Vagina (tissue), 2 donors: ENCODE results near the gene STEAP3. TPM values are rescaled to one million over a fixed set of nuclear protein-coding genes. Genes with fewer than 3 reads are reported as not detected.

Source experiments
- DNase-seq, 2 donors: peaks; one replicate each; pipeline ENCODE4 v3.0.0-alpha.2; 2017; ENCODE audit errors: extremely low spot score in 2 of 2
- H3K27ac ChIP-seq: fragments of 200-600 bp; sonication (generic); one replicate; pipeline ENCODE4 v1.5.1; 2019
- H3K27me3 ChIP-seq: fragments of 200-600 bp; sonication (generic); one replicate; pipeline ENCODE4 v1.5.1; 2019
- H3K36me3 ChIP-seq, 2 donors: fragments of 200-600 bp; sonication (generic); one replicate each; pipeline ENCODE4 v1.5.1; 2017 to 2019
- H3K4me1 ChIP-seq: fragments of 200-600 bp; sonication (generic); one replicate; pipeline ENCODE4 v1.5.1; 2019
- H3K4me3 ChIP-seq, 2 donors: fragments of 200-600 bp; sonication (generic); 1 replicate in 1 of 2; 2 replicates in 1 of 2; pipeline ENCODE4 v1.5.1; 2016 to 2019
- H3K9me3 ChIP-seq: fragments of 200-600 bp; sonication (generic); one replicate; pipeline ENCODE4 v1.5.1; 2019
- CTCF ChIP-seq, 3 experiments: fragments of 450-650 bp in 2 of 3; fragments of 200-600 bp in 1 of 3; sonication (generic) in 1 of 3; IDR thresholded peaks; one replicate each; pipeline ENCODE4 v1.5.1; 2017 to 2019; ENCODE audit warnings: antibody characterized with exemption in 3 of 3, mild to moderate bottlenecking in 2 of 3, moderate library complexity in 2 of 3
- POLR2A ChIP-seq, 2 donors: fragments of 450-650 bp; IDR thresholded peaks; one replicate each; pipeline ENCODE4 v1.6.1; 2017; ENCODE audit warnings: antibody characterized with exemption in 2 of 2, mild to moderate bottlenecking in 2 of 2, moderate library complexity in 2 of 2
- POLR2AphosphoS5 ChIP-seq, 2 donors: sonication (generic); formaldehyde crosslinking; IDR thresholded peaks; one replicate each; pipeline ENCODE4 v1.9.0; 2017; ENCODE audit warnings: antibody characterized with exemption in 2 of 2, mild to moderate bottlenecking in 2 of 2, low read depth in 1 of 2; ENCODE audit not compliant: insufficient read depth in 1 of 2
- intact Hi-C: fragments of 100-400 bp; cut with DNase I; formaldehyde crosslinking; loops from one replicate; pipeline ENCODE4 v1.15.1; 2023
- total RNA-seq: library from RNA; depleted of rRNA; stranded (reverse); fragments of >200 nt; gene quantifications from one replicate; pipeline ENCODE4 v1.2.3, GENCODE V29; 2016

The STEAP3 gene
- total RNA-seq, 1 donor from 2014 or later = 22.1 TPM

- no peak overlapping the region for H3K27ac ChIP-seq
Observed at GRCh38 chr2:119292226-119292625, 68.6 kb downstream of the STEAP3 start.

GRCh38 chr2:119293254-119293653 lies 69.6 kb downstream of the STEAP3 start:
- Histone ChIP-seq H3K27me3 (no peaks in the 10 kb centered on the region), H3K4me3 (no peak overlapping the region), H3K36me3 (no peaks in the 10 kb centered on the region), H3K27ac (no peak overlapping the region), H3K9me3 (no peaks in the 10 kb centered on the region), H3K4me1 (no peaks in the 10 kb centered on the region)
- DNase-seq = no peak
- intact Hi-C loops = loop anchor here (10.0 kb wide), 1 partner anchor 408 kb away; no protein-coding TSS in a partner anchor
- TF ChIP-seq POLR2A (IDR thresholded peaks at IDR 0.05) = no peak
- no peak for TF ChIP-seq POLR2AphosphoS5 (IDR thresholded peaks at IDR 0.05; ENCODE audit: insufficient read depth in 1 of 2, low read depth in 1 of 2)
- TF ChIP-seq CTCF (IDR thresholded peaks at IDR 0.05) = no peak

More at GRCh38 chr2:119292226-119292625, 68.6 kb downstream of the STEAP3 start:
- H3K36me3 ChIP-seq = no peaks in the 10 kb centered on the region
- DNase-seq = no peak
- H3K4me3 ChIP-seq = no peak overlapping the region
- H3K9me3 ChIP-seq = no peaks in the 10 kb centered on the region
- no peaks in the 10 kb centered on the region for H3K4me1 ChIP-seq
- TF ChIP-seq POLR2AphosphoS5 (IDR thresholded peaks at IDR 0.05; ENCODE audit: insufficient read depth in 1 of 2, low read depth in 1 of 2) (no peak), POLR2A (IDR thresholded peaks at IDR 0.05) (no peak), CTCF (IDR thresholded peaks at IDR 0.05) (no peak)
- H3K27me3 ChIP-seq = no peaks in the 10 kb centered on the region
- intact Hi-C loops = loop anchor here (10.0 kb wide), 1 partner anchor 407 kb away; no protein-coding TSS in a partner anchor

- H3K36me3 ChIP-seq = no peaks in the 10 kb centered on the region
- H3K27ac ChIP-seq = no peak overlapping the region
- no peaks in the 10 kb centered on the region for H3K9me3 ChIP-seq
- intact Hi-C loops = loop anchor here (10.0 kb wide), 1 partner anchor 409 kb away; no protein-coding TSS in a partner anchor
- DNase-seq = no peak
- TF ChIP-seq CTCF (IDR thresholded peaks at IDR 0.05) = no peak
- no peak for TF ChIP-seq POLR2A (IDR thresholded peaks at IDR 0.05)
- TF ChIP-seq POLR2AphosphoS5 (IDR thresholded peaks at IDR 0.05; ENCODE audit: insufficient read depth in 1 of 2, low read depth in 1 of 2) = no peak
- H3K4me1 ChIP-seq = no peaks in the 10 kb centered on the region
- no peaks in the 10 kb centered on the region for H3K27me3 ChIP-seq
- H3K4me3 ChIP-seq = no peak overlapping the region
Observed at GRCh38 chr2:119293900-119294299, 70.3 kb downstream of the STEAP3 start.

- Histone ChIP-seq H3K9me3 (no peaks in the 10 kb centered on the region), H3K4me3 (no peak overlapping the region), H3K4me1 (no peaks in the 10 kb centered on the region), H3K27ac (no peak overlapping the region), H3K36me3 (no peaks in the 10 kb centered on the region), H3K27me3 (no peaks in the 10 kb centered on the region)
- no peak for TF ChIP-seq POLR2AphosphoS5 (IDR thresholded peaks at IDR 0.05; ENCODE audit: insufficient read depth in 1 of 2, low read depth in 1 of 2)
- TF ChIP-seq CTCF (IDR thresholded peaks at IDR 0.05) = no peak
- no peak for TF ChIP-seq POLR2A (IDR thresholded peaks at IDR 0.05)
- DNase-seq = no peak
- intact Hi-C loops = loop anchor here (10.0 kb wide), 1 partner anchor 410 kb away; no protein-coding TSS in a partner anchor
Observed at GRCh38 chr2:119294671-119295070, 71.0 kb downstream of the STEAP3 start.

GRCh38 chr2:119295688-119296375 lies 72.2 kb downstream of the STEAP3 start:
- no peak for DNase-seq
- Histone ChIP-seq H3K9me3 (no peaks in the 10 kb centered on the region), H3K27me3 (no peaks in the 10 kb centered on the region), H3K4me1 (no peaks in the 10 kb centered on the region), H3K4me3 (no peak overlapping the region), H3K27ac (no peak overlapping the region), H3K36me3 (no peaks in the 10 kb centered on the region)
- TF ChIP-seq CTCF (IDR thresholded peaks at IDR 0.05) = no peak
- intact Hi-C loops = loop anchor here (10.0 kb wide), 1 partner anchor 411 kb away; no protein-coding TSS in a partner anchor
